Measurements from ENCODE around the gene SEPTIN10.

Gene SEPTIN10

DNA sequence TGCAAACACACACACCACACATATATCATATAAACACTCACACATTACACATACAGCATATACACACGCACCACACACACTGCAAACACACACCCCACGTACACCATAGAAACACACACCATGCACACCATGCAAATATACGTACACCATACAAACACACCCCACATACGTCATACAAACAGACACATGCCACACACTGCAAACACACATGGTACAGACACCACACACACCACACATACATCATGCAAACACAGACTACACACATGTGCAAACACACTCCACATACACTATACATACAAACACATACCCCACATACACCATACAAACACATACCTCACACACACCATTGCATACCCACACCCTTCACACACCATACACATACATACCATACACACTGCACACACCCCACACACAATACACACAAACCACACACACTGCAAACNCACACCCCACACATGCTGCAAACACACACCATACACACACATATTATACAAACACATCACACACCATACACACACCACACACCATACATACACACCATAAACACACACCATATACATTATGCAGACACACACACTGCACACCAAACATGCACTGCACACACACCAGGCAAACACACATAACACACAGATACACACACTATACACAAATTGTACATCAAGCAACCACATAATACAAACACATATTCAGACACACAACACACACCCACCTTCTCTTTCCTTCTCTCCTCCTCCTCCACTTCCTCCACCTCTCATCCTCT is 120.4 kb downstream of the SEPTIN10 start:
- TF ChIP-seq, protein P1, sequence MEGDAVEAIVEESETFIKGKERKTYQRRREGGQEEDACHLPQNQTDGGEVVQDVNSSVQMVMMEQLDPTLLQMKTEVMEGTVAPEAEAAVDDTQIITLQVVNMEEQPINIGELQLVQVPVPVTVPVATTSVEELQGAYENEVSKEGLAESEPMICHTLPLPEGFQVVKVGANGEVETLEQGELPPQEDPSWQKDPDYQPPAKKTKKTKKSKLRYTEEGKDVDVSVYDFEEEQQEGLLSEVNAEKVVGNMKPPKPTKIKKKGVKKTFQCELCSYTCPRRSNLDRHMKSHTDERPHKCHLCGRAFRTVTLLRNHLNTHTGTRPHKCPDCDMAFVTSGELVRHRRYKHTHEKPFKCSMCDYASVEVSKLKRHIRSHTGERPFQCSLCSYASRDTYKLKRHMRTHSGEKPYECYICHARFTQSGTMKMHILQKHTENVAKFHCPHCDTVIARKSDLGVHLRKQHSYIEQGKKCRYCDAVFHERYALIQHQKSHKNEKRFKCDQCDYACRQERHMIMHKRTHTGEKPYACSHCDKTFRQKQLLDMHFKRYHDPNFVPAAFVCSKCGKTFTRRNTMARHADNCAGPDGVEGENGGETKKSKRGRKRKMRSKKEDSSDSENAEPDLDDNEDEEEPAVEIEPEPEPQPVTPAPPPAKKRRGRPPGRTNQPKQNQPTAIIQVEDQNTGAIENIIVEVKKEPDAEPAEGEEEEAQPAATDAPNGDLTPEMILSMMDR (IDR thresholded peaks at IDR 0.05; ENCODE audit: borderline replicate concordance, control extremely low read depth, extremely low read depth, insufficient read depth, missing control alignments), result no peak
- in situ Hi-C loops (cut with MboI; ENCODE audit: low sequenced_read_pairs, unreplicated experiment), result no loop called here
- DNase-seq (ENCODE audit: low spot score), result no peak

Data from GM13976 (cell line).